GM12801 (cell line): ENCODE results near the gene DPM2.

Experiments
- CTCF ChIP-seq: IDR thresholded peaks from one replicate; pipeline ENCODE4 v1.5.1; 2011; ENCODE audit warnings: control low read depth; ENCODE audit not compliant: insufficient read length; ENCODE audit errors: extremely low read depth

DPM2 gene

GRCh38 chr9:127924736-127925444, 12.8 kb downstream of the DPM2 start:
- no peak for TF ChIP-seq CTCF

- no peak for TF ChIP-seq CTCF
These were observed 13.9 kb downstream of the DPM2 start for GRCh38 chr9:127923771-127924170.

- no peak for TF ChIP-seq CTCF
These were observed 14.6 kb downstream of the DPM2 start for GRCh38 chr9:127923046-127923445.

GRCh38 chr9:127921557-127922120, 16.0 kb downstream of the DPM2 start:
- TF ChIP-seq CTCF, result no peak

GRCh38 chr9:127920794-127921193, 16.9 kb downstream of the DPM2 start:
- no peak for TF ChIP-seq CTCF

- no peak for TF ChIP-seq CTCF
These were observed 18.3 kb downstream of the DPM2 start for GRCh38 chr9:127919253-127919815.

- no peak for TF ChIP-seq CTCF
These were observed 19.2 kb downstream of the DPM2 start for GRCh38 chr9:127918183-127919107.
